Measurements from ENCODE around the gene ITFG2.
"Not testable (repeated sequence)": the region's sequence is repeated elsewhere in the genome, so short reads cannot be mapped to it uniquely, and the experiment has no call there.

ITFG2 gene

GRCh38 chr12:2864198-2864597 is 51.7 kb downstream of the ITFG2 start:
- DNase-seq: no peak

GRCh38 chr12:2868986-2869632 is 56.6 kb downstream of the ITFG2 start:
- not testable (repeated sequence) for DNase-seq

Measured in stimulated activated naive CD4-positive, alpha-beta T cell treated with Interleukin-2 at 50 U/mL for 16 hours (primary cell).